ENCODE data around the gene PACRG. TPM values are rescaled to one million over a fixed set of nuclear protein-coding genes. Genes with fewer than 3 reads are reported as not detected.

PACRG gene
- total and polyA plus RNA-seq, 2 of the 13 experiments (the other 11 are each of a cell fraction or from before 2014, with no cell fraction given) = 0.13 TPM; not detected in 1

GRCh38 chr6:163252061-163252591 lies 524.4 kb downstream of the PACRG start (continued):
- TF ChIP-seq POGK (CRISPR knock-in tag; conservative IDR thresholded peaks at IDR 0.05) = no peak

- Histone ChIP-seq H2AFZ (ENCODE audit: low read length) (no peak overlapping the region), H3K79me2 (ENCODE audit: insufficient read depth, low read length) (no peaks in the 10 kb centered on the region), H3K4me2 (ENCODE audit: low read depth, low read length) (no peak overlapping the region), H3K27me3 (ENCODE audit: control insufficient read depth in 1 of 2, insufficient read depth in 2 of 2, low read length in 2 of 2) (peaks cover 0 to 23% of the 10 kb centered on the region in 2 experiments; a peak in 3 of 5 replicates), H3K9ac (ENCODE audit: insufficient read depth, low read depth, low read length) (no peak overlapping the region), H3K36me3 (replicated peaks in 1 of 2; ENCODE audit: control insufficient read depth in 1 of 2, insufficient read depth in 2 of 2, low read length in 2 of 2) (no peaks in the 10 kb centered on the region), H3K4me3 (replicated peaks in 1 of 3; ENCODE audit: insufficient read depth in 1 of 3, low read depth in 2 of 3, low read length in 3 of 3) (no peak overlapping the region), H3K9me3 (ENCODE audit: low read length) (no peaks in the 10 kb centered on the region), H4K20me1 (ENCODE audit: insufficient read depth, low read length) (no peaks in the 10 kb centered on the region), H3K27ac (ENCODE audit: extremely low read length, insufficient read depth, low read length) (no peak overlapping the region), H3K4me1 (ENCODE audit: insufficient read depth, low read length) (no peaks in the 10 kb centered on the region)
- ATAC-seq (peak; percentile 42; the same call in 2 of the 3 replicates), FAIRE-seq (no peak), DNase-seq (ENCODE audit: low spot score) (no peak)
- POLR2A ChIA-PET = no interaction called here
- 26% methylated on average over 8 of the region's 9 CpGs for WGBS (ENCODE audit: low lambda C conversion rate)
- in situ Hi-C loops (cut with HindIII; ENCODE audit: extremely low pct_ligation_motif_present, low pct_unique_long_range_greater_than_20kb) (no loop called here), intact Hi-C loops (cut with micrococcal nuclease; ENCODE audit: unreplicated experiment) (no loop called here)
- no TSS peak for BruUV-seq (replicated peaks)
- CTCF ChIA-PET (ENCODE audit: low intra/inter-chr PET ratio, low total read pairs) = no interaction called here
- TF ChIP-seq RARA (CRISPR knock-in tag; IDR thresholded peaks at IDR 0.05) (no peak), MTA1 (CRISPR knock-in tag; IDR thresholded peaks at IDR 0.05; ENCODE audit: borderline replicate concordance) (no peak), ZNF550 (CRISPR knock-in tag; IDR thresholded peaks at IDR 0.05; ENCODE audit: borderline replicate concordance) (no peak), ZBTB10 (CRISPR knock-in tag; IDR thresholded peaks at IDR 0.05; ENCODE audit: borderline replicate concordance) (no peak)
- TF ChIP-seq, protein P1, sequence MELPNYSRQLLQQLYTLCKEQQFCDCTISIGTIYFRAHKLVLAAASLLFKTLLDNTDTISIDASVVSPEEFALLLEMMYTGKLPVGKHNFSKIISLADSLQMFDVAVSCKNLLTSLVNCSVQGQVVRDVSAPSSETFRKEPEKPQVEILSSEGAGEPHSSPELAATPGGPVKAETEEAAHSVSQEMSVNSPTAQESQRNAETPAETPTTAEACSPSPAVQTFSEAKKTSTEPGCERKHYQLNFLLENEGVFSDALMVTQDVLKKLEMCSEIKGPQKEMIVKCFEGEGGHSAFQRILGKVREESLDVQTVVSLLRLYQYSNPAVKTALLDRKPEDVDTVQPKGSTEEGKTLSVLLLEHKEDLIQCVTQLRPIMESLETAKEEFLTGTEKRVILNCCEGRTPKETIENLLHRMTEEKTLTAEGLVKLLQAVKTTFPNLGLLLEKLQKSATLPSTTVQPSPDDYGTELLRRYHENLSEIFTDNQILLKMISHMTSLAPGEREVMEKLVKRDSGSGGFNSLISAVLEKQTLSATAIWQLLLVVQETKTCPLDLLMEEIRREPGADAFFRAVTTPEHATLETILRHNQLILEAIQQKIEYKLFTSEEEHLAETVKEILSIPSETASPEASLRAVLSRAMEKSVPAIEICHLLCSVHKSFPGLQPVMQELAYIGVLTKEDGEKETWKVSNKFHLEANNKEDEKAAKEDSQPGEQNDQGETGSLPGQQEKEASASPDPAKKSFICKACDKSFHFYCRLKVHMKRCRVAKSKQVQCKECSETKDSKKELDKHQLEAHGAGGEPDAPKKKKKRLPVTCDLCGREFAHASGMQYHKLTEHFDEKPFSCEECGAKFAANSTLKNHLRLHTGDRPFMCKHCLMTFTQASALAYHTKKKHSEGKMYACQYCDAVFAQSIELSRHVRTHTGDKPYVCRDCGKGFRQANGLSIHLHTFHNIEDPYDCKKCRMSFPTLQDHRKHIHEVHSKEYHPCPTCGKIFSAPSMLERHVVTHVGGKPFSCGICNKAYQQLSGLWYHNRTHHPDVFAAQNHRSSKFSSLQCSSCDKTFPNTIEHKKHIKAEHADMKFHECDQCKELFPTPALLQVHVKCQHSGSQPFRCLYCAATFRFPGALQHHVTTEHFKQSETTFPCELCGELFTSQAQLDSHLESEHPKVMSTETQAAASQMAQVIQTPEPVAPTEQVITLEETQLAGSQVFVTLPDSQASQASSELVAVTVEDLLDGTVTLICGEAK (IDR thresholded peaks at IDR 0.05) = no peak
- TF ChIP-seq, protein P1 (CRISPR knock-in tag; IDR thresholded peaks at IDR 0.05) = no peak
Observed at GRCh38 chr6:163253556-163254213, 525.9 kb downstream of the PACRG start.
